ENCODE data around the gene DOK3.

DNA sequence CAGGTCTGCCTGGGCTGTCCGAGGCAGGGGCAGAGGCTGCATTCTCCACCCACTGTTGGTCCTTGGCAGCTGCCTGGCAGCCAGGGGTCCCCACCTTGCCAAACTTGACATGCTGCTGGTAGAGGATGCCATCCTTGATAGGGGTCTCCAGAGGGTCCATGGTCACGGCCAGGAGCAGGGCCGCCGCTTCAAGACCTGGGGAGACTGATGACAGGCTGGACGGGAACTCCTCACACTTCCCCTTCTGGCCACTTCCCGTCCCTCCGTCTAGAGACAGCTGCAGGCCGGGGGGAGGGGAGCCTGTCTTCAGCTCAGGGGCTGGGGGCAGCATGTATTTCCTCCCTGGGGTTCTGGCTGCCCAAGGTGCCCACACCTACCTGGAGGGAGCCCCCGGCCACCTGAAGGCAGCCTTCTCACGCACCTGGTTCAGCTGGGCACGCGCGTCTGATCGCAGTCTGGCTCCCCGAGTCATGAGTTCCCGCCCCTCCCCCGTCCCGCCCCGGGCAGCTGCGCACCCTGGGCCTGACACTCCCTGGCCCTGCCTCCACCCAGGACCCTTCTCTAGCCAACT lies at the start of gene DOK3:
- TF ChIP-seq, protein P1, sequence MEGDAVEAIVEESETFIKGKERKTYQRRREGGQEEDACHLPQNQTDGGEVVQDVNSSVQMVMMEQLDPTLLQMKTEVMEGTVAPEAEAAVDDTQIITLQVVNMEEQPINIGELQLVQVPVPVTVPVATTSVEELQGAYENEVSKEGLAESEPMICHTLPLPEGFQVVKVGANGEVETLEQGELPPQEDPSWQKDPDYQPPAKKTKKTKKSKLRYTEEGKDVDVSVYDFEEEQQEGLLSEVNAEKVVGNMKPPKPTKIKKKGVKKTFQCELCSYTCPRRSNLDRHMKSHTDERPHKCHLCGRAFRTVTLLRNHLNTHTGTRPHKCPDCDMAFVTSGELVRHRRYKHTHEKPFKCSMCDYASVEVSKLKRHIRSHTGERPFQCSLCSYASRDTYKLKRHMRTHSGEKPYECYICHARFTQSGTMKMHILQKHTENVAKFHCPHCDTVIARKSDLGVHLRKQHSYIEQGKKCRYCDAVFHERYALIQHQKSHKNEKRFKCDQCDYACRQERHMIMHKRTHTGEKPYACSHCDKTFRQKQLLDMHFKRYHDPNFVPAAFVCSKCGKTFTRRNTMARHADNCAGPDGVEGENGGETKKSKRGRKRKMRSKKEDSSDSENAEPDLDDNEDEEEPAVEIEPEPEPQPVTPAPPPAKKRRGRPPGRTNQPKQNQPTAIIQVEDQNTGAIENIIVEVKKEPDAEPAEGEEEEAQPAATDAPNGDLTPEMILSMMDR (IDR thresholded peaks at IDR 0.05) = no peak
- TF ChIP-seq POLR2A (IDR thresholded peaks at IDR 0.05) = no peak
